GM23338 (cell line): ENCODE results near the gene TSNAX. TPM values are rescaled to one million over a fixed set of nuclear protein-coding genes. Genes with fewer than 3 reads are reported as not detected.
"Not testable (repeated sequence)": the region's sequence is repeated elsewhere in the genome, so short reads cannot be mapped to it uniquely, and the experiment has no call there.

Experiments used
- ATAC-seq: fragments of 200-7000 bp; cut with Tn5 transposase; 3 replicates; pipeline ENCODE4 v1.9.1; 2020
- DNase-seq: peaks from one replicate; pipeline ENCODE4 v3.0.0-alpha.2; 2015; ENCODE audit warnings: low spot score
- H2AFZ ChIP-seq: fragments of 200-600 bp; sonication (generic); 2 replicates; pipeline ENCODE4 v1.8.0; 2016; ENCODE audit warnings: antibody characterized with exemption, mild to moderate bottlenecking, moderate library complexity
- H3F3A ChIP-seq: fragments of 200-600 bp; sonication (generic); replicated peaks from 2 replicates; pipeline ENCODE4 v1.8.0; 2017; ENCODE audit warnings: antibody characterized with exemption, mixed run types, low read depth
- H3K27ac ChIP-seq: fragments of 200-600 bp; sonication (generic); 2 replicates; pipeline ENCODE4 v1.6.1; 2016; ENCODE audit warnings: low read depth
- H3K27me3 ChIP-seq: fragments of 200-600 bp; sonication (generic); 2 replicates; pipeline ENCODE4 v1.8.0; 2016; ENCODE audit warnings: mild to moderate bottlenecking, mixed run types, moderate library complexity; ENCODE audit not compliant: insufficient read depth
- H3K36me3 ChIP-seq: fragments of 200-600 bp; sonication (generic); 2 replicates; pipeline ENCODE4 v1.8.0; 2016; ENCODE audit warnings: mild to moderate bottlenecking; ENCODE audit not compliant: insufficient read depth
- H3K4me1 ChIP-seq: fragments of 200-600 bp; sonication (generic); 2 replicates; pipeline ENCODE4 v1.8.0; 2016; ENCODE audit warnings: mild to moderate bottlenecking, moderate library complexity; ENCODE audit not compliant: insufficient read depth
- H3K4me2 ChIP-seq: fragments of 200-600 bp; sonication (generic); 2 replicates; pipeline ENCODE4 v1.7.1; 2017; ENCODE audit warnings: mixed run types
- H3K4me3 ChIP-seq: fragments of 200-600 bp; sonication (generic); 2 replicates; pipeline ENCODE4 v1.6.1; 2016; ENCODE audit warnings: mixed run types
- H3K79me2 ChIP-seq: fragments of 200-600 bp; sonication (generic); replicated peaks from 2 replicates; pipeline ENCODE4 v1.8.0; 2017; ENCODE audit warnings: mild to moderate bottlenecking; ENCODE audit not compliant: insufficient read depth
- H3K9me2 ChIP-seq: fragments of 200-600 bp; sonication (generic); 2 replicates; pipeline ENCODE4 v1.8.0; 2017; ENCODE audit not compliant: insufficient read depth
- H4K20me1 ChIP-seq: fragments of 200-600 bp; sonication (generic); replicated peaks from 2 replicates; pipeline ENCODE4 v1.8.0; 2017; ENCODE audit warnings: mild to moderate bottlenecking; ENCODE audit not compliant: insufficient read depth
- H3K27ac Mint-ChIP-seq: 2 replicates; pipeline ENCODE4 v1.8.0; 2020; ENCODE audit warnings: inconsistent platforms, mild to moderate bottlenecking, moderate library complexity, mixed read lengths
- H3K27me3 Mint-ChIP-seq: 3 replicates; pipeline ENCODE4 v1.8.0; 2022; ENCODE audit warnings: low read depth, mild to moderate bottlenecking, moderate library complexity, mixed read lengths, inconsistent platforms; ENCODE audit not compliant: insufficient read depth, poor library complexity
- H3K36me3 Mint-ChIP-seq: 3 replicates; pipeline ENCODE4 v1.8.0; 2021; ENCODE audit warnings: low read depth, mild to moderate bottlenecking, inconsistent platforms, moderate library complexity, mixed read lengths
- H3K4me1 Mint-ChIP-seq: 3 replicates; pipeline ENCODE4 v1.8.0; 2020; ENCODE audit warnings: mild to moderate bottlenecking, inconsistent platforms, mixed read lengths
- H3K4me3 Mint-ChIP-seq: 3 replicates; pipeline ENCODE4 v1.8.0; 2021; ENCODE audit warnings: moderate library complexity, mild to moderate bottlenecking, inconsistent platforms, mixed read lengths
- H3K9me3 Mint-ChIP-seq: 3 replicates; pipeline ENCODE4 v1.8.0; 2020; ENCODE audit warnings: moderate library complexity, mild to moderate bottlenecking, inconsistent platforms, mixed read lengths
- ETS1 ChIP-seq: IDR thresholded peaks from 2 replicates; pipeline ENCODE4 v1.6.1; 2016; ENCODE audit warnings: antibody characterized with exemption
- EZH2phosphoT487 ChIP-seq: fragments of 200-600 bp; sonication (generic); IDR thresholded peaks from one replicate; pipeline ENCODE4 v1.8.1; 2018; ENCODE audit warnings: antibody characterized with exemption; ENCODE audit not compliant: unreplicated experiment
- REST ChIP-seq: IDR thresholded peaks from one replicate; pipeline ENCODE4 v1.6.1; 2018; ENCODE audit warnings: antibody characterized with exemption; ENCODE audit not compliant: unreplicated experiment
- ZNF331 ChIP-seq: fragments of 250-450 bp; sonication (Bioruptor Pico); IDR thresholded peaks from 2 replicates; pipeline ENCODE4 v1.5.0; 2020; ENCODE audit warnings: low read depth, mild to moderate bottlenecking, moderate library complexity
- polyA plus RNA-seq: library from polyadenylated mRNA; unstranded; fragments of >200 nt; fragmentation: Nextera tagmentation; extraction: Ambion mirVana; gene quantifications from 2 replicates; pipeline ENCODE4 v1.2.1, GENCODE V29; 2016
- total RNA-seq: library from RNA; depleted of rRNA; stranded (reverse); fragments of >200 nt; shearing (Covaris generic); gene quantifications from 2 replicates; pipeline ENCODE4 v1.2.3, GENCODE V29; 2014

The TSNAX gene
- total and polyA plus RNA-seq, 2 experiments from 2014 or later = 31.5 to 31.7 TPM

GRCh38 chr1:231503168-231503567 lies 25.3 kb upstream of the TSNAX start:
- not testable (repeated sequence) for DNase-seq, H3K4me1 ChIP-seq, H3K27me3 Mint-ChIP-seq, H3K4me3 Mint-ChIP-seq, H3K9me2 ChIP-seq, H3K4me3 ChIP-seq, H3K4me2 ChIP-seq, H4K20me1 ChIP-seq, H3K27me3 ChIP-seq, ATAC-seq, H3K27ac Mint-ChIP-seq, H3K27ac ChIP-seq, H3K36me3 ChIP-seq, H3F3A ChIP-seq, H2AFZ ChIP-seq, H3K79me2 ChIP-seq, H3K4me1 Mint-ChIP-seq
- Mint-ChIP-seq H3K9me3 (peaks cover 31% of the 10 kb centered on the region), H3K36me3 (peaks cover 10% of the 10 kb centered on the region; the same call in 2 of the 3 replicates)

GRCh38 chr1:231507476-231508355 lies 20.8 kb upstream of the TSNAX start:
- Histone ChIP-seq H3K79me2 (no peaks in the 10 kb centered on the region), H3K27me3 (no peaks in the 10 kb centered on the region), H3K4me1 (no peaks in the 10 kb centered on the region), H3K36me3 (no peaks in the 10 kb centered on the region), H3K9me2 (no peaks in the 10 kb centered on the region), H3K4me3 (no peak overlapping the region), H3F3A (no peaks in the 10 kb centered on the region), H3K27ac (no peak overlapping the region), H3K4me2 (no peak overlapping the region), H2AFZ (no peak overlapping the region), H4K20me1 (no peaks in the 10 kb centered on the region)
- no peak for TF ChIP-seq REST
- no peak for TF ChIP-seq ZNF331 (CRISPR knock-in tag)
- no peak for TF ChIP-seq EZH2phosphoT487
- no peak for TF ChIP-seq ETS1
- ATAC-seq (no peak), DNase-seq (no peak)
- Mint-ChIP-seq H3K4me3 (no peak overlapping the region), H3K27ac (no peak overlapping the region), H3K27me3 (peaks cover 4% of the 10 kb centered on the region), H3K4me1 (peaks cover 5% of the 10 kb centered on the region; the same call in 2 of the 3 replicates), H3K36me3 (no peaks in the 10 kb centered on the region), H3K9me3 (peaks cover 2% of the 10 kb centered on the region; the same call in 2 of the 3 replicates)
